ENCODE data around the gene TNXB. TPM values are rescaled to one million over a fixed set of nuclear protein-coding genes. Genes with fewer than 3 reads are reported as not detected.
A peak's percentile ranks its signal among the peaks of the same experiment; 100 is the strongest.

Gene TNXB
- total RNA-seq, 2 donors from 2014 or later, result 4.0 to 9.3 TPM

- Histone ChIP-seq H3K36me3 (ENCODE audit: control insufficient read depth, insufficient read depth, low read length) (no peaks in the 10 kb centered on the region), H3K9me3 (ENCODE audit: control insufficient read depth, low read length) (no peaks in the 10 kb centered on the region), H3K4me1 (ENCODE audit: control insufficient read depth, insufficient read depth, low read length) (peaks cover 9% of the 10 kb centered on the region), H3K9ac (ENCODE audit: extremely low read depth, low read length, poor library complexity, severe bottlenecking) (no peak overlapping the region), H3K27ac (ENCODE audit: low read depth, low read length) (no peak overlapping the region), H3K27me3 (ENCODE audit: control insufficient read depth, insufficient read depth, low read length, poor library complexity, severe bottlenecking) (no peaks in the 10 kb centered on the region), H3K4me3 (ENCODE audit: low read length) (no peak overlapping the region)
- no peaks in the 10 kb centered on the region for H3K9me3 Mint-ChIP-seq
- H3K36me3 Mint-ChIP-seq (ENCODE audit: low read depth), result no peaks in the 10 kb centered on the region
- H3K4me1 Mint-ChIP-seq, result peaks cover 21% of the 10 kb centered on the region
- no peak for DNase-seq
- WGBS, 2 experiments (ENCODE audit: insufficient coverage in 1 of 2, insufficient read length in 1 of 2), result 65 to 94% methylated on average over 5 of the region's 5 CpGs
- H3K4me3 Mint-ChIP-seq, result no peak overlapping the region
- no peak for TF ChIP-seq CTCF (conservative IDR thresholded peaks at IDR 0.05)
- H3K27me3 Mint-ChIP-seq (ENCODE audit: insufficient read depth), result peaks cover 6% of the 10 kb centered on the region
- H3K27ac Mint-ChIP-seq, result peak overlapping the region; percentile 0
These were observed 31.4 kb upstream of the TNXB start for GRCh38 chr6:32140420-32141046.

- no peak overlapping the region for H3K9ac ChIP-seq (ENCODE audit: extremely low read depth, low read length, poor library complexity, severe bottlenecking)
- H3K27ac ChIP-seq (ENCODE audit: low read depth, low read length), result no peak overlapping the region
- peaks cover 7% of the 10 kb centered on the region for H3K4me1 ChIP-seq (ENCODE audit: control insufficient read depth, insufficient read depth, low read length)
- WGBS, 2 experiments (ENCODE audit: insufficient coverage in 1 of 2, insufficient read length in 1 of 2), result 95 to 96% methylated on average over 4 to 5 of the region's 5 CpGs
- Mint-ChIP-seq H3K4me1 (peaks cover 19% of the 10 kb centered on the region), H3K27ac (no peak overlapping the region), H3K27me3 (ENCODE audit: insufficient read depth) (peaks cover 12% of the 10 kb centered on the region), H3K36me3 (ENCODE audit: low read depth) (no peaks in the 10 kb centered on the region), H3K4me3 (no peak overlapping the region), H3K9me3 (no peaks in the 10 kb centered on the region)
- no peaks in the 10 kb centered on the region for H3K36me3 ChIP-seq (ENCODE audit: control insufficient read depth, insufficient read depth, low read length)
- no peaks in the 10 kb centered on the region for H3K27me3 ChIP-seq (ENCODE audit: control insufficient read depth, insufficient read depth, low read length, poor library complexity, severe bottlenecking)
- no peak for DNase-seq
- no peak overlapping the region for H3K4me3 ChIP-seq (ENCODE audit: low read length)
- no peaks in the 10 kb centered on the region for H3K9me3 ChIP-seq (ENCODE audit: control insufficient read depth, low read length)
- no peak for TF ChIP-seq CTCF (conservative IDR thresholded peaks at IDR 0.05)
These were observed 30.5 kb upstream of the TNXB start for GRCh38 chr6:32139590-32139989.

- no peaks in the 10 kb centered on the region for H3K27me3 ChIP-seq (ENCODE audit: control insufficient read depth, insufficient read depth, low read length, poor library complexity, severe bottlenecking)
- H3K36me3 Mint-ChIP-seq (ENCODE audit: low read depth), result no peaks in the 10 kb centered on the region
These were observed 28.3 kb upstream of the TNXB start for GRCh38 chr6:32137454-32137853.

More at GRCh38 chr6:32137454-32137853, 28.3 kb upstream of the TNXB start:
- Histone ChIP-seq H3K4me3 (ENCODE audit: low read length) (no peak overlapping the region), H3K9ac (ENCODE audit: extremely low read depth, low read length, poor library complexity, severe bottlenecking) (no peak overlapping the region), H3K36me3 (ENCODE audit: control insufficient read depth, insufficient read depth, low read length) (no peaks in the 10 kb centered on the region), H3K27ac (ENCODE audit: low read depth, low read length) (no peak overlapping the region), H3K9me3 (ENCODE audit: control insufficient read depth, low read length) (no peaks in the 10 kb centered on the region), H3K4me1 (ENCODE audit: control insufficient read depth, insufficient read depth, low read length) (peaks cover 7% of the 10 kb centered on the region)
- Mint-ChIP-seq H3K27ac (no peak overlapping the region), H3K4me1 (peaks cover 15% of the 10 kb centered on the region), H3K9me3 (no peaks in the 10 kb centered on the region), H3K4me3 (no peak overlapping the region), H3K27me3 (ENCODE audit: insufficient read depth) (peaks cover 18% of the 10 kb centered on the region)
- TF ChIP-seq CTCF (conservative IDR thresholded peaks at IDR 0.05), result no peak
- DNase-seq, result no peak

Measured in endodermal cell (in vitro differentiated cells).